ENCODE measurements around the gene CNKSR3.

- TF ChIP-seq, protein P1, sequence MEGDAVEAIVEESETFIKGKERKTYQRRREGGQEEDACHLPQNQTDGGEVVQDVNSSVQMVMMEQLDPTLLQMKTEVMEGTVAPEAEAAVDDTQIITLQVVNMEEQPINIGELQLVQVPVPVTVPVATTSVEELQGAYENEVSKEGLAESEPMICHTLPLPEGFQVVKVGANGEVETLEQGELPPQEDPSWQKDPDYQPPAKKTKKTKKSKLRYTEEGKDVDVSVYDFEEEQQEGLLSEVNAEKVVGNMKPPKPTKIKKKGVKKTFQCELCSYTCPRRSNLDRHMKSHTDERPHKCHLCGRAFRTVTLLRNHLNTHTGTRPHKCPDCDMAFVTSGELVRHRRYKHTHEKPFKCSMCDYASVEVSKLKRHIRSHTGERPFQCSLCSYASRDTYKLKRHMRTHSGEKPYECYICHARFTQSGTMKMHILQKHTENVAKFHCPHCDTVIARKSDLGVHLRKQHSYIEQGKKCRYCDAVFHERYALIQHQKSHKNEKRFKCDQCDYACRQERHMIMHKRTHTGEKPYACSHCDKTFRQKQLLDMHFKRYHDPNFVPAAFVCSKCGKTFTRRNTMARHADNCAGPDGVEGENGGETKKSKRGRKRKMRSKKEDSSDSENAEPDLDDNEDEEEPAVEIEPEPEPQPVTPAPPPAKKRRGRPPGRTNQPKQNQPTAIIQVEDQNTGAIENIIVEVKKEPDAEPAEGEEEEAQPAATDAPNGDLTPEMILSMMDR (IDR thresholded peaks at IDR 0.05) = no peak
- TF ChIP-seq POLR2A (IDR thresholded peaks at IDR 0.05) = no peak
These were observed 17.9 kb upstream of the CNKSR3 start for GRCh38 chr6:154528310-154528915.

Data from body of pancreas (tissue), 4 donors.